H54 (cell line): ENCODE results near the gene FAF2.

ENCODE experiments used
- DNase-seq: peaks from one replicate; pipeline ENCODE4 v3.0.0; 2011; ENCODE audit warnings: low spot score, mixed read lengths; ENCODE audit not compliant: insufficient read length
- FAIRE-seq: peaks from 3 replicates; lab custom pipeline; 2011; peaks lifted over from hg19 to GRCh38; lab: Jason Lieb, UNC
- POLR2A ChIP-seq: IDR thresholded peaks from 2 replicates; pipeline ENCODE4 v1.6.1; 2011; ENCODE audit warnings: low read depth, mild to moderate bottlenecking, low read length

The FAF2 gene

DNA sequence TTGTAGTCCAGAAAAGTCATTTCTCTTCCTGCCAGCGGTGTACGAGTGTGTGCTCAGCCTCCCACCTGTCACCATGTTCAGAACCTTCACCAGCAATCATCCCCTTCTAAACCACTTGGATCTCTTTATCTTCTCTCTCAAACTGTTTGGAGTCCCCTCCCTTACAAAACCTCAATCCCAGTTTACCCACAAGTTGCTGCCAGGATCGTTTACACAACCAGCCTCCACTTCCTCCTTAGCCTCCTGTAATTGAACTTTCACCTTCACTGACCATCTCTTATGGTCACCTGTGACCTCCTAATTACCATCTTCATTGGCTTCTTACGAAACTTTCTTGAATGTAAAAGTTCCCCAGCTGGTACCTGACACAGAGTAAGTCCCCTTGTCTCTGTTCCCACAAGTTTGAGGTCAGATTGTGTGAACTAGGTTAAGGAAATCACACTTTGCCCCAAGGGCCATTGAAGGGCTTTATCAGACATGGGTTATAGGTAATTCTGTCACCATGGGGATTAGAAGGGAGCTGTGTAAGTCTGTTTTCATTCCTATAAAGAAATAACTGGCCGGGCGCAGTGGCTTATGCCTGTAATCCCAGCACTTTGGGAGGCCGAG, 69.0 kb downstream of the FAF2 start:
- no peak for DNase-seq
- no peak for FAIRE-seq
- no peak for TF ChIP-seq POLR2A

DNA sequence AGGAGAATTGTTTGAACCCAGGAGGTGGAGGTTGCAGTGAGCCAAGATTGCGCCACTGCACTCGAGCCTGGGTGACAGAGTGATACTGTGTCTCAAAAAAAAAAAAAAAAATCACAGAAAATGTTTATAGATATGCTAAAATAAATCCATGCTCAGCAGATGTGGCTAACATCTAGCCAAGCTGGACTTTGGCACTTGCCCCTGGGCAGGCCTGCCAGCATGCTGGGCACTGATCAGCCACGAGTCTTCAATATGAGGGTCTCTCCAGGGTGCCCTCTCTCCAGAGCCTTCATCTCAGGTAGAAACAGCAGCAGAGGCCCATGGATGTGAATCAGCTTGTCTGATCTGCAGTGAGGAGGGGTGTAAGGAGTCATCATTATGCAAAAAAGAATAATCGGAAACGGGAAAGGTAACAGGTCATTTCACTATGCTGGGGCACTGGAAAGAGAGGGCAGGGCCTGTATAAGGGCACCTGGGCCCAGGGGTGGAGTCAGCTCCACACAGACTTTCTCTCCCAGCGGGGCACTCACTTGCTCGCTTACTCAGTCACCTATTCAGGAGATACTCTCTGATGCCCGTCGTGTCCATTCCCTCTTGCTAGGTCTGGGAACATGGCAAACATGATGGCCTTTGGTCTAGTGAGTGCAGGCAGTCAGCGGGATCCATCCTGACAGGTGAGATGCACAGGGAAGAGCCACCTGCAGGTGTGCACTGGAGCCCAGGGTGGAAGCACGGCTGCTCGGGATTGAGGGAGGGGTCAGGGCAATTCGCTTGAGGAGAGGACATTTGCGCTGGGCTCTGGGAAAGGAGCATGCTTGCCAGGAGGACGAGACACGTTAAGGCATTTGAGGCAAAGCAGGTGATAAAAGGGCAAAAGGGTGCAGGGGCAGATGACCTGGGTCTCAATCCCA, 71.9 kb downstream of the FAF2 start:
- DNase-seq: no peak
- no peak for FAIRE-seq
- no peak for TF ChIP-seq POLR2A

DNA sequence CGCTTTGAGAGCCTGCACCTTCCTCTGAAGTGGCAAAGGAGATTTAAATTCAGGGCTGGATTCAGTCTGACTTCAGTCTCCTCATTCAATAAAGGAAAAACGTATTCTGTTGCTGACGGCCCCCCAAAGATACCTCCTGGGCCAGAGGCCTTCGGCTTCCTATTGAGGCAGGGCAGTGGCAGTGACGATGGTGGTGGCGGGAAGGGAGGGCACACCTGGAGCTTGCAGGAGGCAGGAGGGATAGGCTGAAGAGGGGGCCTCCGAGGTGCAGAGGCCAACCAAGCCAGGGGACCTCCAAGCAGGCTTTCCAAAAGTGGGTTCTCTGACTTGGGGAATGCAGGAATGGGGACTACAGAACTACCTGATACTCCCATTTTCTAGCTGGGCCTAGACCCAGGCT, 73.1 kb downstream of the FAF2 start:
- FAIRE-seq: no peak
- TF ChIP-seq POLR2A: no peak
- DNase-seq: no peak

DNA sequence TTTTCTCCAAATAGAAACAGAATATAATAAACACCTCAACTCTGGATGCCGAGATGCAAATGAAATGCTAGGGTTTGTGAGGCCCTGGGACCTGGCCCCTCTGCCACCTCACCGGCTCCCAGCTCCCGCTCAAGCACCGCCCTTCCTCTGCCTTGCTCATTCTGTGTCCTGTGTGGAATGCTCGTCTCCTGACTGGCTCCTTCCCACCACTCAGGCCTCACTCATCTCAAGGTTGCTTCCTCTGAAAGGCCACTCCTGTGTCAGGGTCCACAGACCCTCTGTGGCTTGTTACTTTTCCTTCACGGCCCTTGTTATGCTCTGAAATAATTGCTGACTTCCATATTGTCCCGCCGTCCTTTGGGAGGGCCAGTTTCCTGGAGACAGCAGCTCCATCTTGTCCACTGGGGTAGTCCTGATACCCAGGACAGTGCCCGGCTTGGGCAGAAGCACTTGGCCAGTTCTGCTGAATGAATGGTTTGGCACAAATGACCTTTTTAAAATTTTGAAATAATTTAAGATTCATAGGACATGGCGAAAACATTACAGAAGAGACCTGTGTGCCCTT, 73.6 kb downstream of the FAF2 start:
- FAIRE-seq (no peak), DNase-seq (no peak)
- no peak for TF ChIP-seq POLR2A

DNA sequence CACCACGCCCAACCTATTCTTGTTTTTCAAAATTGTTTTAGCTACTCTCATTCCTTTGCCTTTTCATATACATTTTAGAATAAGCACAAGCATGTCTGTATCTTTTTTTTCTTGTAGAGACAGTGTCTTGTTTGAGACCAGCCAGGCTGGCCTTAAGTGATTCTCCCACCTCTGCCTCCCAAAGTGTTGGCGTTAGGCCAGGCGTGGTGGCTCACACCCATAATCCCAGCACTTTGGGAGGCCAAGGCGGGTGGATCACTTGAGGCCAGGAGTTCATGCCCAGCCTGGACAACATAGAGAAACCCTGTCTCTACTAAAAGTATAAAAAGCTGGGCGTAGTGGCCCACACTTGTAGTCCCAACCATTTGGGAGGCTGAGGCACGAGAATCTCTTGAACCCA, 76.0 kb downstream of the FAF2 start:
- no peak for TF ChIP-seq POLR2A
- FAIRE-seq: no peak
- DNase-seq: no peak

DNA sequence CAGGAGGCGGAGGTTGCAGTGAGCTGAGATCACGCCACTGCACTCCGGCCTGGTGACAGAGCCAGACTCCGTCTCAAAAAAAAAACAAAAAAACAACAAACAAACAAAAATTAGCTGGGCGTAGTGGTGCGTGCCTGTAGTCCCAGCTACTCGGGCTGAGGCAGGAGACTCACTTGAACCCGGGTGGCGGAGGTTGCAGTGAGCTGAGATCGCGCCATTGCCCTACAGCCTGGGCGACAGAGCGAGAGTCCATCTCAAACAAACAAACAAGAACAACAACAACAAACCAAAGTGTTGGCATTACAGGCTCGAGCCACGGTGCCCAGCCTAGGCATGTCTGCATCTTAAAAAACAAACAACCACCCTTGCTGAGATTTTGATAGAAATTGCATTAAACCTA, 76.8 kb downstream of the FAF2 start:
- FAIRE-seq (no peak), DNase-seq (no peak)

DNA sequence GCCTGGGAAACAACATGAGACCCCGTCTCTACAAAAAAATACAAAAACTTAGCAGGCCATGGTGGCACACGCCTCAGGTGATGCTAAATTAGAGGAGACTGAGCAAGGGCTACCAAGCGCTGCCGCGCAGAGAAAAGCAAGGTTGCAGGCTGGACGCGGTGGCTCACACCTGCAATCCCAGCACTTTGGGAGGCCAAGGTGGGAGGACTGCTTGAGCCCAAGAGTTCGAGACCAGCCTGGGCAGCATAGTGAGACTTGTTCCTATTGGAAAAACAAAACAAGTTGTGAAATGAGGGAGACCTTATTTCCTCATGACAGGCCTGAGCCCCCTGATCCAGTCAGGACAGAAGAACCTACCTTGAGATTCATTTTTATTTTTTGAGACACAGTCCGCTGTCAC, 77.5 kb downstream of the FAF2 start:
- no peak for FAIRE-seq
- no peak for TF ChIP-seq POLR2A
- DNase-seq: no peak

More for the DNA sequence above, 76.8 kb downstream of the FAF2 start:
- TF ChIP-seq POLR2A: no peak

DNA sequence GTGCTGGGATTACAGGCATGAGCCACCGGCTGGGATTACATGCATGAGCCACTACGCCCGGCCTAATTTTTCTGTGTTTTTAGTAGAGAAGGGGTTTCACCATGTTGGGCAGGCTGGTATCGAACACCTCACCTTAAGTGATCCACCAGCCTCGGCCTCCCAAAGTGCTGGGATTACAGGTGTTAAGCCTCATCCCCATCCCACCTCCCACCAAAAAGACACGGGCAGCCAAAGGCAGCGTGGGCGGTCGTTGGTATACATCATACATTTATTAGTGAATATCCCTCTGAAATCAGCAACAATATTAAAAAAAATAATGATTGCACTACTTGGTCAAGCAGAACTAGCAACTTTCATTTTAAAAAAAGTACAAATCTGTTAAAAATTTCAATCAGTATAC, 78.3 kb downstream of the FAF2 start:
- FAIRE-seq: no peak
- DNase-seq: no peak
- no peak for TF ChIP-seq POLR2A

DNA sequence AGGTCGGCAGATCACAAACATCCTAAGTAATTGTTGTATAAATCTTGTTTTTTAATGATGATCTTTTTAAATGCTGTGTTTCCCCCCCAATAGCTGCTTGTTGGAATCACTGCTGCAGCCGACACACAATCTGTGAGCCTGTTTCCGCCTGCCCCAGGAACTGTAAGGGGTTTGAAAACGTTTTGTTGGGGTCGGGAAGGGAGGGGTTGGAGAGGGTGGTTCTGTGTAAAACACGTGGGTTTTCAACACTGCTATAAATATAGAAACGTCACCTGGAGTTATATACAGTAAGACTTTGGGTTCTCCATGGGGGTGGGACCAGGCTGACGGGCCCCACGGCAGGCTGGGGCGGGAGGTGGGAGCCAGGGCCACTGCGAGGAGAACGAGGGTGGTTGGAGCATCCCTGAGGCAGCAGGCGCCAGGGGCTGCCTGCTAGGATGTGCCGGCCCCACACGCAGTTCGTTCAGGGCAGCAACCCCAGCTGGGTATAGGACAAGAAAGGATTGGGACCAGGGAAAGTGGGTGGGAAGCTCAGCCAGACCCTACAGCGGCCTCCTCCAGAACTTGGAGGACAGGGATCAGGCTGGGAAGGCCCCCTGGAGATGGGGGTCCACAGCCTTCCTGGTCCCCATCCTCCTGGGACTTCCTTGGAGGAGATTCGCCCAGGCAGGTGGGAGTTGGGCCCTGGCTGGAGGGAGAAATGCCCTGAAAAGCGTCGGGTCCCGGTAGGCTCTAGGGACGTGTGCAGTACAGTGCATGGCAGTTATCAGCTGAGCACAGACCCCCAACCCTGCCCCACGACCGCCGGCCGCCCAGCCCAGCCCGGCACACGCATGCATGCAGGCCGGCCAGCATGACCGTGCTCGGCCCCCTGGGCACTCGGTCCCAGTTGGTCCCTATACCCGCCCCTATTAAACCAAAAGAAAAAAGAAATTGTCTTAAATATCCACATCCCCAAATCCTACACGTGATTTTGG, 79.3 kb downstream of the FAF2 start:
- FAIRE-seq (no peak), DNase-seq (no peak)
- no peak for TF ChIP-seq POLR2A

DNA sequence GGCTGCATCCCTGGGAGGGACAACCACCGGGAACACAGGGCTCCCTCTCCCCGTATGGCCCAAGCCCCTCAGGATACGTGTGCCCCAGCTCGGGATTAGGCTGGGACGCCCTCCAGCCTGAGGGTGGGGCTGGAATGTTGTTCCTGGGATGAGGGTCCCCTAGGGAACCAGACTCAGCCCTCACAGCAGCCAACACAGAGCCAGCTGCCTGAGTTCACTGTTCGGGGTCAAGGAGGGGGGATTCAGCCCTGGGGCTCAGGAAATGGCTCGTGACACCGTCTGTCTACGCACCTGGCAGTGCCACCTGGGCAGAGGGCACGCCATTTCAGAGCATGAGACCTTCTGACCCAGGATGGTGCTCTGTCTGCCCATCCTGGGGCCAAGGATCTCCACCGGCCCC, 80.1 kb downstream of the FAF2 start:
- DNase-seq (no peak), FAIRE-seq (no peak)
- no peak for TF ChIP-seq POLR2A

DNA sequence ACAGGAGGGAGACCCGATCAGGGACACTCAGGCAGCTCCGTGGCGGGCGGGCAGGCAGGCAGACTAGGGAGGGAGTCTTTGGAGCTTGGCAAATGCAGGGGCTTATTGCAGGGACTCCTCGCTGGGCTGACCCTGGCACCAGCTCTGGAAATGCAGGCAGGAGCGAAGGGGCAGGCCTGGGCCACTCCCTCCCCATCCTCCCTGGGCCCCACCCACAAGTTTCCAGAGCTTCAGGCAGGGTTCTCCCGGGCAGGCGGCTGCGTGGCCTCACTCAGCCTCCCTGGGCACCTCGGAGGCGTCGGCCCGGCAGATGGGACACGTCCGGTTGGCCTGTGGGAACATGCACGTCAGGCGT, 80.6 kb downstream of the FAF2 start:
- DNase-seq (no peak), FAIRE-seq (no peak)
- no peak for TF ChIP-seq POLR2A

DNA sequence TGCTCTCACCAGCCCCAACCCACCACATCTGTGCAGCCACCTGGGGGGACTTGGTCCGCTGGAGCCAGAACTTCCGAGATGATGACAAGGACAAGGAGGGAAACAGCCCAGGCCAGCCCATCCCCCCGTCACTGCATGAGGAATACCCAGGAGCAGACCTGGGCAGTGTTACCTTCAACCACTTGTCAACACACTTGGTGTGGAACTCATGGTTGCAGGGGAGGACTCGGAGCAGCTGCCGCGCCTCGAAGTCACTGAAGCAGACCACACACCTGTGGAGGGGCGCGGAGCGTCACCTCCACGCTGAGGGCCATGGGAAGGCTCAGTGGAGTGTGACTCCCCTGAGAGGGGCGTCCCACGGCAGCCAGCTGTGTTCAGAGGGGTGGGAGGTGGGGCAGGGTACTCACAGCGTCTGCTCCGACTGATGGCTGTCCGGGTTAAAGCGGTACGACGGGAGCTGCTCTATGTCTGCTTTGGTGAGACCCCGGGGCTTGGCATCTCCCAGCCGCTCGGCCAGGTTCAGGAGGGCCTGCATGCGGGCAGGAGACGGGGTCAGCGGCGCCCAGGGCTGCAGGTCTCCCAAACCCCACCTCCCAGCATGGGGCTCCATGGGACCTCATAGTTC, 81.0 kb downstream of the FAF2 start:
- TF ChIP-seq POLR2A: no peak
- DNase-seq (no peak), FAIRE-seq (no peak)

DNA sequence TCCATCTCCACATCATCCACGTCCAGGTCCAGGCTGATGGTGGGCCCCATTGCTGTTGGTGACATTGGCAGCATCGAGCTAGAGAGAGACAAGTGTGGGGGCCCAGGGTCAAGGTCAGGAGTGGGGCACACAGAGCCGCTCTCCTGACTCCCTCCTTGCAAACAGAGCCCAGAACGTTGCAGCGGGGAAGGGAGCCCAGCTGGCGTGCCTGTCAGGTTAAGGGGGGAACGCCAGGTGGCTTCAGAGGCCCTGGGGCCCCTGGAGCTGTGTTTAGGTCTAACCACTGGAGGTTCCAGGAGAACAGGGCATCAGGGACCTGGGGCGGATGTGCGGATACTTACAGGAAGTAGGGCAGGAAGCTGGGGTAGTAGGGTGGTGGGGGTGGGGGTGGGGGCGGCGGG, 81.6 kb downstream of the FAF2 start:
- FAIRE-seq: no peak
- TF ChIP-seq POLR2A: no peak

More for the DNA sequence above, 81.6 kb downstream of the FAF2 start:
- no peak for DNase-seq
